Renal pelvis (tissue), 4 donors: ENCODE results near the gene AMZ1. TPM values are rescaled to one million over a fixed set of nuclear protein-coding genes. Genes with fewer than 3 reads are reported as not detected.
"Not testable (repeated sequence)": the region's sequence is repeated elsewhere in the genome, so short reads cannot be mapped to it uniquely, and the experiment has no call there.

ENCODE experiments used
- DNase-seq: peaks from one replicate; pipeline ENCODE4 v3.0.0-alpha.2; 2013
- polyA plus RNA-seq, 3 donors: library from polyadenylated mRNA; unstranded; fragments of 120-200 nt; gene quantifications; one replicate each; pipeline ENCODE4 v1.2.1, GENCODE V29; 2013; ENCODE audit not compliant: insufficient read length in 3 of 3

AMZ1 gene
- polyA plus RNA-seq, 3 donors: 0.21 to 0.43 (median 0.43) TPM

DNA sequence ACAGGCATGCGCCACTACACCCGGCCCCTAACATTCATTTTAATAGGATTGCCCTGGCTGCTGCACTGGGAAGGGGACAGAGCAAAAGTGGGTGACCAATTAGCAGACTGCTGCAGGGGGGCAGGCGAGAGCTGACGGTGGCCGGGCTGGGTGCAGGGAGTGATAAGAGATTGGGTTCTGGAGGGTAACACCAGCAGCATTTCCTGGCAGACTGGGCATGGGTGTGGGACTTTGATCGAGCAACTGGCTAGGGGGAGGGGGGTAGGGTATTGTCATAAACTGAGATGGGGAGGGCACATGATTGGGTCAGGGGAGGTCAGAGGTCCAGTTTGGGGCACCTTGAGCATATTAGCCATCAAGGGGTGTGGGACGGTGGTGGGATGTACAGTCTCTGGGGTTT lies 20.2 kb upstream of the AMZ1 start:
- DNase-seq: no peak

DNA sequence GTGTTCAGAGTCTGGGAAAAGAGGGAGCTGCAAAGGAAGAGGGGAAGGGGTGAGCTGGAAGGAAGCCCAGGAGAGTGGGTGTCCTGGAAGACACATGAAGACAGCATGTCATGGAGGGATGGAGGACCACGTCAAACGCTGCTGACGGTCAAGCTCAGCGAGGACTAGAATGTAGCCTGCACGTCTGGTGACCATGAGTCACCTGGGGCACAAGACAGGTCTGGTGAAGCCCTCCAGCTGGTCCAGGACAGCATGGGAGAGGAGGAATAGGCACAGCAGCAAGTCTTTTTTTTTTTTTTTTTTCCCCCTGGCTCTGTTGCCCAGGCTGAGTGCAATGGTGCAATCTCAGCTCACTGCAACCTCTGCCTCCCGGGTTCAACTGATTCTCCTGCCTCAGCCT lies 19.6 kb upstream of the AMZ1 start:
- DNase-seq: no peak

DNA sequence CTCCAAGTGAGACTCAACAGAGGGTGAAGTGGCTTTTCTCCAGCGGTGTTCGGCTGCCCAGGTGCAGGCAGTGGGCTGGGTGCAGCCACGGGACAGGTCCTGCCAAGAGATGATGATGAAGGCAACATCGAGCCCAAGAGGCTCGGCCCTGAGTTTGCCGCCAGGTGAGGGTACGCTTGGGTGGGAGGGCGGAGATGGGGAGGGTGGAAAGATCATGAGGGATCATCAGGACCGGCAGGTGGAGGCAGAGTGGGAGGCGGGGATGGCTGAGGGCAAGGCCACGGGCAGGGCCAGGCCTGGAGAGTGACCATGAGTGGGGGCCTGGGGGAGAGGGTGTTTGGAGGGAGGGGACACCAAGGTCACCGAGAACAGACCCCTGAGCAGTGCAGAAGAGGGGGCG lies 17.8 kb upstream of the AMZ1 start:
- DNase-seq: no peak

DNA sequence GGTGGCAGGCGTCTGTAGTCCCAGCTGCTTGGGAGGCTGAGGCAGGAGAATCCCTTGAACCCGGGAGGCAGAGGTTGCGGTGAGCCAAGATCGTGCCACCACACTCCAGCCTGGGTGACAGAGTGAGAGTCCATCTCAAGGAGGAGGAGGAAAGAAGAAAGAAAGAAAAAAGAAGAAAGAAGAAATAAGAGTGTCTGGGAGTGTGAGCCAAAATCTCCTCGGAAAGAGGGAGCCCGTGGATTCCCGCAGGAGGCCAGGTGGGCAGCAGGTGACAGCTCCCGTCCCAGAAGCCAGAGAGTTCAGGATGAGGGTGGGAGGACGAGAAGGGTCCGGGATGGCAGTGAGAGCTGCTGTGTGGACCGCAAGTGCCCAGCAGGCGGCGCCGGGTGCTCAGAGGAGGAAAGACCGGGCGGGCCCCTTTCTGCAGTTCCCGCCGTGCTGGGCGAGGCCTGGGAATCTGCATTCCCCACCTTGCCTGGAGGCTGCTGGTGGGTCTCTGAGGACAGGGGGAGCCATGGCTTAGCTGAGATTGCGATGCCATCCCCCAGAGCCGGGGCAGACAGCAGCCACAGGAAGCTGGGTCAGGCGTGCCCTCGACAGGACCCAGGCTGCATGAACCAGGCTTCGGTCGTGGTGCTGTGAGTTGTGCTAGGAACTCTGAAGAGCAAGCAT lies 17.1 kb upstream of the AMZ1 start:
- no peak for DNase-seq

DNA sequence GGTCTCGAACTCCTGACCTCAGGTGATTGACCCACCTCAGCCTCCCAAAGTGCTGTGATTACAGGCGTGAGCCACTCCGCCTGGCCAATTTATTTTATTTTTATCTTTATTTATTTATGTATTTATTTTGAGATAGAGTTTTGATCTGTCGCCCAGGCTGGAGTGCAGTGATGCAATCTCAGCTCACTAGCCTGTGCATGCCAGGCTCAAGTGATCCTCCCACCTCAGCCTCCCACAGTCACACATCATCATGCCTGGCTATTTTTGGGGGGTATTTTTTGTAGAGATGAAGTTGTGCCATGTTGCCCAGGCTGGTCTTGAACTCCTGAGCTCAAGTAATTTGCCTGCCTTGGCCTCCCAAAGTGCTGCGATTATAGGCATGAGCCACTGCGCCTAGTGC lies 14.8 kb upstream of the AMZ1 start:
- DNase-seq: not testable (repeated sequence)

DNA sequence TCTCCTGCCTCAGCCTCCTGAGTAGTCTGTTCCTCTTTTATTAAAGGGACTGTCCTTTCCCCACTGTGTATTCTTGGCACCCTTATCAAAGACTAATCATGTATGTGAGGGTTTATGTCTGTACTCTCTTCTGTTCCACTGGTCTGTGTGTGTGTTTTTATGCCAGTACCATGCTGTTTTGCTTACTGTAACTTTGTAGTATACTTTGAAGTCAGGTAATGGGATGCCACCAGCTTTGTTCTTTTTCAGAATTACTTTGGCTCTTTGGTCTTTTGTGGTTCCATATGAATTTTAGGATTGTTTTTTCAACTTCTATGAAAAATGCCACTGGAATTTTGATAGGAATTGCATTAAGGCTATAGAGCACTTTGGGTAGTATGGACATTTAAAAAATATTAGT lies 14.1 kb upstream of the AMZ1 start:
- DNase-seq: no peak

DNA sequence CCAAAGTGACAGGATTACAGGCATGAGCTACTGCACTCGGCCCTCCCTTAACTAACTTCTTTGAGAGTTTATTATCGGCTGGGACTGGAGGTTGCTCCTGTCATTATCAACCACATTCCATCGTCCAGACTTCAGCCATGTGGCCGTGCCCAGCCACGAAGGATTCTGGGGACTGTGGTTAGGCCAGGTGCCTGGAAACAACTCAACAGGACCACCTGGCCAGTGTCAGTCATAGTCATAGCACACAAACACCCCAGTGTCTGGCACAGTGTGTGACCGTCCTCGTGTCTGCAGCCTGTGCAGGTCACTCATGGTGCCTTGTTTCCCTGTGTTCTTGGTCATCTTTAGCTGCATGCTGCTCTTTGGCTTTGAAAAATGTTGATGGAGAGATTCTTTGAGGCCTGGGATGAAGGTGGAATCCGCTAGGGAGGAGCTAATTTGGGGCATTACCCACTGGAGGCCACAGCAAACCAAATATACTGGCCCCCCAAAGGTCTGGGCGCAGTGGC lies 12.7 kb upstream of the AMZ1 start:
- DNase-seq: no peak

DNA sequence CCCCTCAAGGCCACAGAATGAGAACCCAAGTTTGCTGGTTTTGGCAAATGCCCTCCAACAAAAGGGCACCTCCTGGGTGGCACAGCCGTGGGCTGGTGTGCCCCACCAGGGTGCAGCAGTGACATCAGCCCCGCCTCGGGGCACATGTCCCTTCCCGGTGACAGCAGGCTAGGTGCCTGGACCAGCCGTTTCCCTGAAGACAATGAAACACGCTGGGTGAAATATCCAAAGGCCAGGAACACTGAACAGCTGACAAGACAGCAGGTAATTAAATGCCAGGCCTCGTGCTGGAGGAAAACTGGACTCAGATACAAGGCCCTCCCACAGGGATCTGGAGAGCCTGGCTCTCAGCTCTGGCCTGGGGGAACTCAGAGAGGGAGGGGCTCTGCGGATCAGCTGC lies 11.4 kb upstream of the AMZ1 start:
- DNase-seq: not testable (repeated sequence)

DNA sequence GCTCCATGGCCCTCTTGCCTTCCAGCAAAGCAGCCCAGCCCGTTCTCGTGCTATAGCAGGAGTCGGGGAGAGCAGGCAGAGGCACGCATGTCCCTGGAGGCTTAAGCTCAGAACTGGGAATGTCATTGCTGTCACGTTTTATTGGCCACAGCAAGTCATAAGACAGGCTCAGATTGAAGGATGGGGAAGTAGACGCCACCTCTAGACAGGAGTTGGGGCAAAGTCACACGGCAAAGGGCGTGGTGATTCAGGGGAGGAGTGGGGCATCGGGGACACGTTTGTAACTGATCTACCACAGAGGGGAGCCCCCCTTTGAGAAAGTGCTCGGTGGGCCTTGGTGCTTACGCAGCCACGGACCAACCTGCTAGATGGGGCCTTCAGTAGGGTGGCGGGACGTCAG lies 9.5 kb upstream of the AMZ1 start:
- DNase-seq: not testable (repeated sequence)

DNA sequence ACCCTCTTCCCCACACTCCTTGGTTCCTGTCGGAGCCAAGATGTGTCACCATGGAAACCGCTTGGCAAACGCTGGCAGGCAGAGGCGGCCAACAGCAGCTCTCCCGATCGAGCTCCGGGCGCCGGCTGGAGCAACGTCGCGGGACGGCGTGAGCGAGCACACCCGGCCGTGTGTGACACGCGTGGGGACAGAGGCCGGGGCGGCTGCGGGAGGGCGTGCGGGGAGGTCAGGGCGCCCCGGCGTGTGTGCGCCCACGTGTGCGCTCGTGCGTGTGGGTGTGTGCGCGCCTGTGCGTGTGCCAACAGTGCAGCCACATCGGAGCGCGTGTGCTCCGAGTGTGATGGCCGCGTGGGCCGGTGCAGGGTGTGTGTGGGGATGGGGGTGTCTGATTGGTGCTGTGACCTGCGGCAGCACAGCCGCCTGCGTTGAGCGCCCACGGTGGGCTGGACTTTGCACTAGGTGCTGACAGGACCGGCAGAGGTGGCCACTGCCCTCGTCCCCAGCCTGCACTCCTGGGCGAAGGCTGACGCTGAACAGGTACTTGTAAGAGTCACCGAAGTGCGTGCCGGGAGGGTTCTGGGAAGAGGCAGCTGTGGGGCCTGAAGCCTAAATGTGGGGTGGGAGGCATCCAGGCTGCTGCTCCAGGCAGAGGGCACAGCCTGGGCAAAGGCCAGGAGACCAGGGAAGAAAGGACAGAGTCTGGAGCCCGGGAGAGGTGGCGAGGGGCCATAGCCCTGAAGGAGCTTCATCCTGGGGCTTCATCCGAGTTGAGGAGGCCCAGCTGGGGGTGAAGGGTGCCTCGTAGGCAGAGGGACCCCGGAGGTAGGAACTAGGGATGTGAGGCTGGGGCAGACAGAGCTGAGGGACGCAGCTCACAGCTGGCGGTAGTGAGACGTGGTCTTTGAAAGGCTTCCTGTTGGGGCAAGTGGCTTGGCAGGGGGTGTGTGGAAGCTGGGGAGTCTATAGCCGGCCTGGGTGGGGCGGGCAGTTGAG lies 8.6 kb upstream of the AMZ1 start:
- not testable (repeated sequence) for DNase-seq

DNA sequence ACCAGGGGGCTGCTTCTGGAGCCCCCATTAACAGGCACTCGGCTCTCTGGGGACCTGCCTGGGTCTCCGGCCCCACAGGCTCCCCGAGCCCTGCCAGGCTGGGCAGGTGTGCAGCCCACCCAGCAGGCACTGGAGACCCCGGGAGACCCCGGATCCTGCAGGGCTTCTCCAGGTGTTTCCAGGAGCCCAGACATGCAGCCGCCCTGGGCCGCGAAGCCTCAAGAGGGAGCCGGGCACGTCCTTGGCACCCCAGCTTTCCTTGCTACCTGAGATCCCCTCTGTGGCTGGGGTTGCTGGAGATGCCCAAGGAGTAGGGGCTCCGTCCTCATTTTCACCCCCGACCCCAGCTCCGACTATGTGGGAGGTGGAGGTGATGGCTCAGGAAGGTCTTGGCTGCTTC lies 7.7 kb upstream of the AMZ1 start:
- no peak for DNase-seq

DNA sequence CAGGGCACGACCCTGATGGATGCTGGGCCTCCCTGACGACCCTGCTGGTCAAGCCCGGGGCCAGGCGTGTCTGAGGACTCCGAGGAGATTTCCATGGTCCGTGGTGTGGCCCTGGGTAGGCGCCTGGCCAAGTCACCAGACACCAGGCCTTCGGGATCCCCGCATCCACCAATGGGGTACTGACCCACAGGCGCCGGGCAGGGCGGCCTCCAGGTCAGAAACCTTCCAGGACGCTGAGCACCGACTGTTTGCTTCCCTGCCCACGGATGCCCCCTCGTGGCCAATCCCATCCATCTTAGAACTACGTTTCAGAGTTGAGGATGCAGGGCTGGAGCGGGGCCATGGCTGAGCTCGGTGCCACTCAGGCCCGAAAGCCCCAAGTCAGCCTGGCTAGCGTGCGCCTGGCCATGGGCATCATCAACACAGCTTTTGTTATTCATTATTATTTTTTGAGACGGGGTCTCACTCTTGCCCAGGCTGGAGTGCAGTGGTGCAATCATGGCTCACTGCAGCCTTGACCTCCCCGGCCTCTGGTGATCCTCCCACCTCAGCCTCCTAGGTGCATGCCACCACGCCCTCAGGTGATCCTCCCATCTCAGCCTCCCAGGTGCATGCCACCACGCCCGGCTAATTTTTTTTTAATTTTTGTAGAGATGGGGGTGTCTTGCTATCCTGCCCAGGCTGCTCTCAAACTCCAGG lies 7.1 kb upstream of the AMZ1 start:
- peak; percentile 54 for DNase-seq

DNA sequence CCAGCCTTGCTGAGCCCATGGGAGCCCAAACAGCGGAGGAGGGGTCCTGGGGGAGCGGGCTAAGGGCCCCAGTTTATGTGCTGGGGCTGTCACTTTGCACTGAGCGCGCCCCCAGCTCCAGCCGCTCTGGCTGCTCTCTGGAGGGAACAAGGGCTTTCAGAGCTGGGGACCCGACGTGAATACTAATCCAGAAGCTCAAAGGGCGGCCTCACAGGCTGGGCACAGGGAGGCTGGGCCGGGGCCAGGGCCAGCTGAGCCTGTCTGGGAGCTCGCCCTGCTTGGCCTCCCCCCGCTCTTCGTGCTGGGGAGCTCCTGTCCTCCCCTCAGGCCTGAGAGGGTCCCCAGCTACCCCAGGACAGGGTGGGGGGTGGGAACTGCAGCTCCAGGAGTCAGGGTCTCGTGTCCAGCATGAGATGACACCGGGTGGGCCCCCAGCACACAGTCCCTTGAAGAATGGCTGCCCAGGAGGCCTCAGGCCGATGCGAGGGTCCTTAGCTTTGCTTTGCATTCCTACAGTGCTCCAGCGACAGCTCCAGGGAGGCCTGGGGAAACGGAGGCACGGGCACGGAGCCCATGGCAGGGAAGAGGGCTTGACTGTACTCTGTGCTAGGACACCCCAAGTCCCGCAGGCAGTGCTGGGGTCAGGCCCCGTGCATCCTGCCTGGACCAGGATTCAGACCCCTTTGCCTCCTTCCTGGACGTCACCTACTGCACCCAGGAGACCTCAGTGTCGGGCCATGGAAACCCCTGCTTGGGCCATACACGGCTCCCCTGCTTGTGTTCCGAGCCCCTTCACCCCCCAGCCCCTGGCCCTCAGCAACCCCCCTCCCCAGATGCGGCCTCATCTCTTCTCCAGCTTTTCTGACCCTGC lies 5.8 kb upstream of the AMZ1 start:
- no peak for DNase-seq

DNA sequence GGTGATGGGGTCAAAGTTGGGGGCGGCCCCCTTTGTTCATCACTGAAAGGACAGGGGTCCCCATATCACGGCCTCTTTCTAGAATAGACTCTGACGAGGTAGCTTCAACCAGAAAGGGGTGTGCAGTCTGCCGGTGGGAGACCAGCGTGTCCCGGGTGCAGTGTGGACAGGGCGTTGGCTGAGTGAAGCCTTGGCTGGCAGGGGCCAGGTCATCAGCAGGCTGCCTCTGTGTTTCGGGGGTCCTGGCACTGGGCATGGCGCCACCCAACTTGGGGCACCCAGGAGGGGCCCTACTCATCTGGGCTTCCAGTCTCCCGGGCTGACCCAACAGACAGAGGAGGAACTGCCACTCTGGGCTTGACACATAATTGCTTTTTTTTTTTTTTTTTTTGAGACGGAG lies 3.5 kb upstream of the AMZ1 start:
- DNase-seq: no peak

DNA sequence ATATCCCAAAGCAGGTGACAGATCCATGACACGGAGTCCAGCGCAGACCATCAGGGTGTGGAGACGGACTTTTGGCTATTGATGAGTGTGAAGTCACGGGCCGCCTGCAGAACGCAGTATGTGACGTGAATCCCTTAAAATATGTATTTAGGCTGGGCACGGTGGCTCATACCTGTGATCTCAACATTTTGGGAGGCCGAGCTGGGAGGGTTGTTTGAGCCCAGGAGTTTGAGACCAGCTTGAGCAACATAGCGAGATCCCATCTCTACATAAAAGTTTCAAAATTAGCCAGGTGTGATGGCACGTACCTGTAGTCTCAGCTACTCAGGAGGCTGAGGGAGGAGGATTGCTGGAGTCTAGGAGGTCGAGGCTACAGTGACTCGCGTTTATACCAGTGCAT lies 1.9 kb upstream of the AMZ1 start:
- no peak for DNase-seq

DNA sequence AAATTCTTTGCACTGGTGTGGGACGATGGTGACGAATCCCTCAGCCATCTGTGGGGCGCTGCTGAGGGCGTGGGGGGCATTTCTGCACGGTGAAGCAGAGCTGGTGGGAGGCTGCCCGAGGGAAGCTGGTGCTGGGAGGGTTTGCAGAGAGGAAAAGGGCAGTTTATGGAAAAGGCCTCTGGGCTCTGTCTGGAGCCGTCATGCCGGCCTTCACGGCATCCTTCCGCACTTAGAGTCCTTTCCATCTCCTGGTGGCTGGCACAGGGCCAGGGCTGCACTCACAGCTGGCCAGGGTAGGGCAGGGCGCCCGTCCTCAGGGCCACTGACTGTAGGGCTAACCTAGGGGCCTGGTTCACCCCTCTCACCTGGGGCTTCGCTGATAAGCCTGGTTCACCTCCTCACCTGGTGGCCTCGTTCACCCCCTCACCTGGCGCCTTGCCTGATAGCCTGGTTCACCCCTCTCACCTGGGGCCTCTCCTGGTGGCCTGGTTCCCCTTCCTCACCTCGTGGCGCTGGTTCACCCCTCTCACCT lies 598 bp upstream of the AMZ1 start:
- DNase-seq: no peak

DNA sequence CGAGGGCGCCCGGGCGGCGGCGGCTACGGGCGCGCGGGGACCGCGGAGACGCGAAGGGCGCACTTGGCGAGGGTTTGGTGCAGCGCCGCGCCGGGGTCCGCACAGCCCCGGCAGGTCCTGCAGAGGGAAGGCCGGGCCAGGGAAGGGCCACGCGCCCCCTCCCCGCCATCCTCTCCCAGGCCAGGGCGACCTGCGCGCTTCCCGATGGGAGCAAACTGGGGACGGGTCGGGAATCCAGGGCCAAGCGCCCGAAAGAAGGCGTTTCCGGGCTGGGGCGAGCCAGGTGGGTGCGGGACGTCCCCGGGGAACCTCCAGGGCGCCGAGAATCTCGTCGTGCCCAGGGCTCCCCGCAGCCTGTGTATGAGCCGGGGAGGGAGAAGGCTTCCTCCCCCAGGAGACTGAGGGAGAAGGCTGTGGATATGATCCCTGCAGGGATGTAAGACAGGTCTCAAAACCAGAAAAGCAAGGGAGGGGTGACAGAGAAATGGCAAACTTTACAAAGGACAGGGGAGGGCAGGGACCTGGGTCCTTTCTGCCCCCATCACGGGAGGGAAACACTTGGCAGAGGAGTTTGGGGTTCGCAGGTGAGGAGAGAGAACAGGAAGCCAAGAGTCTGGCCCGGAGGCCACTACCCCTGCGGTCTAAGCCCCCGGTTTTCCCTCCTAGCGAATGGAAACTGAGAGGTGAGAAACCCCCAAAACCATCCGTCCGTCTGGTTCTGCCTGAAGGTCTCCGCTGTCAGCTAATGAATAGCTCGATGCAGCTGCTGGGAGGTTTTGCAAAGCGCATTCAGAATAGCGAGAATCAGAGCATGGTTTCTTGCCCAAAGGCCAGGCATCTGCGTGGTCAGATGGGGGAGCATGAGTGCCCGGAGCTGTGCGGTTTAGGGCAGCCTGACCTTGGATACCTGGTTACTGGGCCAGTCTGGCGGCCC lies 674 bp downstream of the AMZ1 start:
- no peak for DNase-seq

DNA sequence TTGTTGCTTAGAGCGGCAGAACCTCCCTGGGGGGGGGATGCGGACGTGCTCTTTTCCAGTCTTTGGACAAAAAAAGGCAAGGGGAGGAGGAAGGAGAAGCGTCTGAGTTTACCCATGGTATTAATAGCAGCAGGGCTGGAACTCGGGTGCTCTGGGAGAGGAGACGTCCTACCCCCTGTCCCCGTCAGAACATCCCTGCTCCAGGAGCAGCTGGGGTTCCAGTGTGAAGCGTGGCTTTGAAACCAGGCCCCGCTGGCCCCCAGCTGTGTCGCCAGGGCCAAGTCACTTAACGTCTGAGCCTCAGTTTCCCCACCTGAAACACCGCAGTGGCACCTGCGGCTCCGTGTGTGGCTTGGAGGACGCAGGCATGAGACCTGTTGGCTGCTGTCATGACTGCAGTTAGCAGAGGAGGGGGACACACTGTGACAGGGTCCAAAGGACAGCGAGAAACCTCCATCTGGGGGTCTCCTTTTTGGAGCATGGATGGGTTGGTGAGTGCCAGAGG lies 1.4 kb downstream of the AMZ1 start:
- no peak for DNase-seq

DNA sequence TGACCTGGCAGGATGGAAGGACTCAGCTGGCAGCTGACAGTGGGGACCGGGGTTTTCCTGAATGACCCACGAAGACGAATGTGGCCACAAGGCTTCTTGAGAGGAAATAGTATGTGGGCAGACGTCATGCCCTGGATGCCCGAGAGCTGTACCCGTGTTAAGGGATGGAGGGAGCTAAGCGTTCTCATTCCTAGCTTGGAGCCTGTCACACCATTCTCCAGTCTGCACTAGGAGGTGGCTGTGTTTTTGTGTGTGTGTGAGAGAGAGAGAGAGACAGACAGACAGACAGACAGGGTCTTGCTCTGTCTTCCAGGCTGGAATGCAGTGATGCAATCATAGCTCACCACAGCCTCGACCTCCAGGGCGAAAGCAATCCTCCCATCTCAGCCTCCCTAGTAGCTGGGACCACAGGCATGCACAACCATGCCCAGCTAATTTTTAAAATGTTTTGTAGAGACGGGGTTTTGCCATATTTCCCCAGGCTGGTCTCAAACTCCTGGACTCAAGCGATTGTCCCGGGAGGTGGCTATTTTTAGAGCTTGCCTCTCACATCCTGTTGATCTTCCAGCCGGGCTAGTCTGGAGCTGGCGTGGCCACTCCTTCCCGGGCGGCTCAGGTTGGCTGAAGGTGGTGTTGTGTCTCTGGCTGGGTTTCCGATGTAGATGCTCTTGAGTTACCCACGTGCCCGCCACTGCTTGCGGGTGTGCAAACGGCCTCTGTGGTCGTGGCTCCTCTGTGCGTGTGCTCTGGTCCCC lies 2.1 kb downstream of the AMZ1 start:
- DNase-seq: no peak
